Measurements from ENCODE around the gene BOD1L1.

BOD1L1 gene

GRCh38 chr4:13523591-13524503 lies 103.7 kb downstream of the BOD1L1 start:
- no peak for DNase-seq

GRCh38 chr4:13523105-13523477 lies 104.4 kb downstream of the BOD1L1 start:
- no peak for DNase-seq

GRCh38 chr4:13522282-13523104 lies 105.0 kb downstream of the BOD1L1 start:
- no peak for DNase-seq

DNA sequence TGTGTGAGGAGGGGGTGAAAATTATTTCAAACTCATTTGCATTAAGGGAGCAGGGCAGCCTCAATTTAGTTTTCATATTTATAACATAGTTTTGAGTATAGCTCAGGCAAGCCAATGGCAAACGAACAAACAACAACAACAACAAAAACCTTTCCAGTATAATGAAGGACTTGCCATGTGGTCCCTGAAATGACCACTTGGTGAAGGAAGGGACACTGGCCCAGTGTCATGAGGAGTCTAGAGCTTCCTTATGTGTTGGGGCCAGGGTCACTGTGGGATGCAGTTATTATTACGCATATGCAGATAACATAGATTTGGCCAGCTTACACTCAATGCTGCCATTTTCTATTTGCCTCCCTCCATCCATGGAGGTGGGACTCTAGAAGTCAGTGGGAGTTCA lies 106.5 kb downstream of the BOD1L1 start:
- no peak for DNase-seq
